Erythroblast (primary cell): Measurements from ENCODE around the gene TIAL1.
A peak's percentile ranks its signal among the peaks of the same experiment; 100 is the strongest.
"Not testable (repeated sequence)": the region's sequence is repeated elsewhere in the genome, so short reads cannot be mapped to it uniquely, and the experiment has no call there.

Experiments
- DNase-seq, 2 experiments: peaks; one replicate each; lab custom pipeline; 2025; lab: John Stamatoyannopoulos, UW
- GATA1 ChIP-seq: IDR thresholded peaks from 2 replicates; pipeline ENCODE4 v1.6.1; 2011; ENCODE audit warnings: low read depth, mild to moderate bottlenecking, control low read depth, low read length, moderate library complexity
- POLR2A ChIP-seq: IDR thresholded peaks from 2 replicates; pipeline ENCODE4 v1.6.1; 2011; ENCODE audit warnings: mild to moderate bottlenecking, low read length

Gene TIAL1

GRCh38 chr10:119537953-119538630, 58.7 kb downstream of the TIAL1 start:
- TF ChIP-seq POLR2A (no peak), GATA1 (no peak)
- no peak for DNase-seq

GRCh38 chr10:119536508-119537025, 60.2 kb downstream of the TIAL1 start:
- no peak for DNase-seq
- no peak for TF ChIP-seq GATA1
- no peak for TF ChIP-seq POLR2A

- TF ChIP-seq GATA1 (no peak), POLR2A (no peak)
- no peak for DNase-seq
Measured at GRCh38 chr10:119535837-119536507, 60.8 kb downstream of the TIAL1 start.

GRCh38 chr10:119535305-119535704, 61.5 kb downstream of the TIAL1 start:
- no peak for DNase-seq
- no peak for TF ChIP-seq GATA1
- no peak for TF ChIP-seq POLR2A

GRCh38 chr10:119533473-119533872, 63.3 kb downstream of the TIAL1 start:
- no peak for TF ChIP-seq GATA1
- no peak for TF ChIP-seq POLR2A
- no peak for DNase-seq

- DNase-seq: not testable (repeated sequence)
Measured at GRCh38 chr10:119532791-119533190, 64.0 kb downstream of the TIAL1 start.

- DNase-seq: peak; percentile 42 to 52
Measured at GRCh38 chr10:119532251-119532650, 64.5 kb downstream of the TIAL1 start.

GRCh38 chr10:119531067-119531466, 65.7 kb downstream of the TIAL1 start:
- TF ChIP-seq POLR2A: no peak
- TF ChIP-seq GATA1: no peak
- no peak for DNase-seq

- not testable (repeated sequence) for DNase-seq
Measured at GRCh38 chr10:119528663-119529237, 68.0 kb downstream of the TIAL1 start.

GRCh38 chr10:119526621-119527592, 69.9 kb downstream of the TIAL1 start:
- DNase-seq: peak in 1 of 2 experiments; percentile 28

GRCh38 chr10:119526149-119526548, 70.6 kb downstream of the TIAL1 start:
- TF ChIP-seq GATA1 (no peak), POLR2A (no peak)
- no peak for DNase-seq

More at GRCh38 chr10:119526621-119527592, 69.9 kb downstream of the TIAL1 start:
- TF ChIP-seq GATA1 (no peak), POLR2A (no peak)

- DNase-seq: no peak
- TF ChIP-seq POLR2A: no peak
- no peak for TF ChIP-seq GATA1
Measured at GRCh38 chr10:119525116-119525515, 71.6 kb downstream of the TIAL1 start.

GRCh38 chr10:119524720-119525070, 72.1 kb downstream of the TIAL1 start:
- DNase-seq: no peak
- TF ChIP-seq GATA1 (no peak), POLR2A (no peak)
